ENCODE data around the gene TBC1D4. TPM values are rescaled to one million over a fixed set of nuclear protein-coding genes. Genes with fewer than 3 reads are reported as not detected.

Gene TBC1D4
- total and polyA plus RNA-seq, 2 donors from 2014 or later = 14.7 to 51.8 TPM

GRCh38 chr13:75505327-75505726 is 23.4 kb upstream of the TBC1D4 start:
- H3K4me3 ChIP-seq (ENCODE audit: low read length in 3 of 3) = no peak overlapping the region
- FAIRE-seq (no peak), DNase-seq (no peak)
- no peak overlapping the region for H3K9ac ChIP-seq (ENCODE audit: low read length in 3 of 3)
- intact Hi-C loops (cut with DNase I) = no loop called here
- no peaks in the 10 kb centered on the region for H3K9me3 ChIP-seq (ENCODE audit: control insufficient read depth in 2 of 3, insufficient read depth in 1 of 3, low read length in 3 of 3)
- no peaks in the 10 kb centered on the region for H3K27me3 ChIP-seq (ENCODE audit: control insufficient read depth, insufficient read depth, low read length)
- no peaks in the 10 kb centered on the region for H3K4me1 ChIP-seq (ENCODE audit: control insufficient read depth in 2 of 3, insufficient read depth in 2 of 3, low read depth in 1 of 3, low read length in 3 of 3)
- no peak overlapping the region for H3K27ac ChIP-seq (ENCODE audit: low read depth in 2 of 2, low read length in 2 of 2)
- H3K36me3 ChIP-seq (ENCODE audit: control insufficient read depth in 2 of 3, insufficient read depth in 3 of 3, low read length in 3 of 3) = no peaks in the 10 kb centered on the region
- no peak for TF ChIP-seq CTCF (IDR thresholded peaks at IDR 0.05; ENCODE audit: borderline replicate concordance, extremely low read depth, insufficient read depth)

GRCh38 chr13:75495938-75496337 is 14.0 kb upstream of the TBC1D4 start:
- FAIRE-seq = no peak
- H3K4me1 ChIP-seq (ENCODE audit: control insufficient read depth in 2 of 3, insufficient read depth in 2 of 3, low read depth in 1 of 3, low read length in 3 of 3) = no peaks in the 10 kb centered on the region
- no peak overlapping the region for H3K4me3 ChIP-seq (ENCODE audit: low read length in 3 of 3)
- H3K9ac ChIP-seq (ENCODE audit: low read length in 3 of 3) = no peak overlapping the region
- DNase-seq = no peak
- no peak overlapping the region for H3K27ac ChIP-seq (ENCODE audit: low read depth in 2 of 2, low read length in 2 of 2)
- H3K27me3 ChIP-seq (ENCODE audit: control insufficient read depth, insufficient read depth, low read length) = no peaks in the 10 kb centered on the region
- H3K9me3 ChIP-seq (ENCODE audit: control insufficient read depth in 2 of 3, insufficient read depth in 1 of 3, low read length in 3 of 3) = no peaks in the 10 kb centered on the region
- intact Hi-C loops (cut with DNase I) = no loop called here
- H3K36me3 ChIP-seq (ENCODE audit: control insufficient read depth in 2 of 3, insufficient read depth in 3 of 3, low read length in 3 of 3) = no peaks in the 10 kb centered on the region
- TF ChIP-seq CTCF (IDR thresholded peaks at IDR 0.05; ENCODE audit: borderline replicate concordance, extremely low read depth, insufficient read depth) = no peak

- TF ChIP-seq CTCF (IDR thresholded peaks at IDR 0.05; ENCODE audit: borderline replicate concordance, extremely low read depth, insufficient read depth) = no peak
- Histone ChIP-seq H3K27me3 (ENCODE audit: control insufficient read depth, insufficient read depth, low read length) (no peaks in the 10 kb centered on the region), H3K4me3 (ENCODE audit: low read length in 3 of 3) (no peak overlapping the region), H3K27ac (ENCODE audit: low read depth in 2 of 2, low read length in 2 of 2) (no peak overlapping the region), H3K9me3 (ENCODE audit: control insufficient read depth in 2 of 3, insufficient read depth in 1 of 3, low read length in 3 of 3) (no peaks in the 10 kb centered on the region), H3K36me3 (ENCODE audit: control insufficient read depth in 2 of 3, insufficient read depth in 3 of 3, low read length in 3 of 3) (no peaks in the 10 kb centered on the region), H3K9ac (ENCODE audit: low read length in 3 of 3) (no peak overlapping the region), H3K4me1 (ENCODE audit: control insufficient read depth in 2 of 3, insufficient read depth in 2 of 3, low read depth in 1 of 3, low read length in 3 of 3) (peaks cover 0 to 1% (median 0%) of the 10 kb centered on the region in 3 donors)
- FAIRE-seq (no peak), DNase-seq (no peak)
- intact Hi-C loops (cut with DNase I) = no loop called here
Measured at GRCh38 chr13:75494491-75494890, 12.5 kb upstream of the TBC1D4 start.

GRCh38 chr13:75493156-75493555 is 11.2 kb upstream of the TBC1D4 start:
- peaks cover 0 to 3% (median 0%) of the 10 kb centered on the region in 3 donors for H3K4me1 ChIP-seq (ENCODE audit: control insufficient read depth in 2 of 3, insufficient read depth in 2 of 3, low read depth in 1 of 3, low read length in 3 of 3)
- H3K27me3 ChIP-seq (ENCODE audit: control insufficient read depth, insufficient read depth, low read length) = no peaks in the 10 kb centered on the region
- no peak overlapping the region for H3K4me3 ChIP-seq (ENCODE audit: low read length in 3 of 3)
- no peak for TF ChIP-seq CTCF (IDR thresholded peaks at IDR 0.05; ENCODE audit: borderline replicate concordance, extremely low read depth, insufficient read depth)
- H3K9ac ChIP-seq (ENCODE audit: low read length in 3 of 3) = no peak overlapping the region
- DNase-seq (no peak), FAIRE-seq (no peak)
- H3K36me3 ChIP-seq (ENCODE audit: control insufficient read depth in 2 of 3, insufficient read depth in 3 of 3, low read length in 3 of 3) = no peaks in the 10 kb centered on the region
- intact Hi-C loops (cut with DNase I) = no loop called here
- H3K9me3 ChIP-seq (ENCODE audit: control insufficient read depth in 2 of 3, insufficient read depth in 1 of 3, low read length in 3 of 3) = no peaks in the 10 kb centered on the region
- no peak overlapping the region for H3K27ac ChIP-seq (ENCODE audit: low read depth in 2 of 2, low read length in 2 of 2)
